ENCODE data around the gene RHOJ. TPM values are rescaled to one million over a fixed set of nuclear protein-coding genes. Genes with fewer than 3 reads are reported as not detected.

The RHOJ gene
- total and polyA plus RNA-seq, 2 of the 13 experiments (the other 11 are each of a cell fraction or from before 2014, with no cell fraction given), result 0.22 to 1.3 TPM

- no peak overlapping the region for H3K4me2 ChIP-seq (ENCODE audit: low read depth, low read length)
- no peaks in the 10 kb centered on the region for H3K79me2 ChIP-seq (ENCODE audit: insufficient read depth, low read length)
- H3K36me3 ChIP-seq (replicated peaks in 1 of 2; ENCODE audit: control insufficient read depth in 1 of 2, insufficient read depth in 2 of 2, low read length in 2 of 2), result no peaks in the 10 kb centered on the region
- TF ChIP-seq ZNF205 (CRISPR knock-in tag; IDR thresholded peaks at IDR 0.05), result no peak
- TF ChIP-seq ZNF768 (CRISPR knock-in tag; IDR thresholded peaks at IDR 0.05), result no peak
- TF ChIP-seq HMGA1 (CRISPR knock-in tag; conservative IDR thresholded peaks at IDR 0.05), result no peak
- TF ChIP-seq EED (CRISPR knock-in tag; IDR thresholded peaks at IDR 0.05), result no peak
- TF ChIP-seq ZNF776 (CRISPR knock-in tag; IDR thresholded peaks at IDR 0.05), result no peak
- no peak for TF ChIP-seq ZNF597 (CRISPR knock-in tag; IDR thresholded peaks at IDR 0.05)
- TF ChIP-seq ZNF816 (CRISPR knock-in tag; IDR thresholded peaks at IDR 0.05; ENCODE audit: borderline replicate concordance), result no peak
- no peak overlapping the region for H3K4me3 ChIP-seq (replicated peaks in 1 of 3; ENCODE audit: insufficient read depth in 1 of 3, low read depth in 2 of 3, low read length in 3 of 3)
- no peaks in the 10 kb centered on the region for H3K27me3 ChIP-seq (ENCODE audit: control insufficient read depth in 1 of 2, insufficient read depth in 2 of 2, low read length in 2 of 2)
- H3K9me3 ChIP-seq (ENCODE audit: low read length), result no peaks in the 10 kb centered on the region
- no peak overlapping the region for H2AFZ ChIP-seq (ENCODE audit: low read length)
- ATAC-seq (no peak), FAIRE-seq (no peak), DNase-seq (ENCODE audit: low spot score) (no peak)
- H3K4me1 ChIP-seq (ENCODE audit: insufficient read depth, low read length), result no peaks in the 10 kb centered on the region
- ChIA-PET CTCF (ENCODE audit: low intra/inter-chr PET ratio, low total read pairs) (no interaction called here), POLR2A (no interaction called here)
- 54% methylated on average over 5 of the region's 5 CpGs for WGBS (ENCODE audit: low lambda C conversion rate)
- in situ Hi-C loops (cut with HindIII; ENCODE audit: extremely low pct_ligation_motif_present, low pct_unique_long_range_greater_than_20kb), result no loop called here
- BruUV-seq (replicated peaks), result no TSS peak
- intact Hi-C loops (cut with micrococcal nuclease; ENCODE audit: unreplicated experiment), result no loop called here
- H4K20me1 ChIP-seq (ENCODE audit: insufficient read depth, low read length), result no peaks in the 10 kb centered on the region
- H3K27ac ChIP-seq (ENCODE audit: extremely low read length, insufficient read depth, low read length), result no peak overlapping the region
- no peak overlapping the region for H3K9ac ChIP-seq (ENCODE audit: insufficient read depth, low read depth, low read length)
These were observed 122.6 kb downstream of the RHOJ start for GRCh38 chr14:63326840-63327239.
